ENCODE results near the gene PXYLP1. TPM values are rescaled to one million over a fixed set of nuclear protein-coding genes. Genes with fewer than 3 reads are reported as not detected.

Gene PXYLP1
- polyA plus RNA-seq, 1 donor from 2014 or later: 109 TPM

DNA sequence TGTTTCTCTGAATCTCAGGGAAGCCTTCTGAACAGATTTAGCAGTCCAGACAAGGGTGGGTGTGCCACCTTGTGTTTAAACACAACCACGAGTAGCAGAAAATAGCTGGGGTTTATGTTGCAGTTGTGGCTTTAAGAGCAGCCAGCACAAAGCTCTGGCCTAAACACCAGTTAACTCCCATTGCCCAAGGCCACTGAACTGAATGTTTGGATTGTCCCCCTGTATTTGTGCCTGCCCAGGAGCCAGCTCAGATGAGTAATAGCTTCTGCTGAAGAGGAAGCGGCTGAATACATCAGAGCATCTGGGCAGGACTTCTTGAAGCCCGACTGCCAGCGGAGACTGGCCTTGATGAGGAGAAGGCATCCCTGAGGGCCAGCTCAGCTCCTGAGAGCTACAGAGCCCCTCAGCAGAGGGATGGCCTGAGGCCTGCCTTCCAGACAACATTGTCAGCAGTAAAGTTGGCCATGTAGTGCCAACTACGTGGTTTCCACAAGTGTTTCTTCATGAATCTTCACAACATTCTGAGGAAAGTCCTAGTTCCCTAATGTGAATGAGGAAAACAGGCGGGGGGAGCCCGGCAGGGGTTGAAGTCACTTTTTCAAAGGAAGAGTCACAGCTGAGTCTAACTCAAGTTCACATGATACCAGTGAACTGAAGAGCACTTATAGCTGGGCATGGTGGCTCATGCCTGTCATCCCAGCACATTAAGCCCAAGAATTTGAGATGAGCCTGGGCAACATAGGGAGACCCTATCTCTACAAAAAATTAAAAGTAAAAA, 70.9 kb downstream of the PXYLP1 start:
- Histone ChIP-seq H4K20me1 (ENCODE audit: insufficient read depth) (no peaks in the 10 kb centered on the region), H3F3A (ENCODE audit: insufficient read depth, low read length, poor library complexity, severe bottlenecking) (no peaks in the 10 kb centered on the region), H3K27me3 (ENCODE audit: insufficient read depth, low read depth, low read length) (no peaks in the 10 kb centered on the region), H3K9me2 (ENCODE audit: insufficient read depth, low read length) (no peaks in the 10 kb centered on the region), H3K9me3 (ENCODE audit: low read length) (no peaks in the 10 kb centered on the region), H3K4me2 (ENCODE audit: low read length) (no peak overlapping the region), H3K27ac (ENCODE audit: low read length) (no peak overlapping the region), H3K9ac (ENCODE audit: low read length) (no peak overlapping the region), H2AFZ (ENCODE audit: low read depth, low read length) (no peak overlapping the region), H3K79me2 (replicated peaks; ENCODE audit: insufficient read depth, low read length) (no peaks in the 10 kb centered on the region), H3K4me3 (ENCODE audit: low read length) (no peak overlapping the region), H3K36me3 (ENCODE audit: insufficient read depth, low read length) (no peaks in the 10 kb centered on the region)
- TF ChIP-seq, protein P1, sequence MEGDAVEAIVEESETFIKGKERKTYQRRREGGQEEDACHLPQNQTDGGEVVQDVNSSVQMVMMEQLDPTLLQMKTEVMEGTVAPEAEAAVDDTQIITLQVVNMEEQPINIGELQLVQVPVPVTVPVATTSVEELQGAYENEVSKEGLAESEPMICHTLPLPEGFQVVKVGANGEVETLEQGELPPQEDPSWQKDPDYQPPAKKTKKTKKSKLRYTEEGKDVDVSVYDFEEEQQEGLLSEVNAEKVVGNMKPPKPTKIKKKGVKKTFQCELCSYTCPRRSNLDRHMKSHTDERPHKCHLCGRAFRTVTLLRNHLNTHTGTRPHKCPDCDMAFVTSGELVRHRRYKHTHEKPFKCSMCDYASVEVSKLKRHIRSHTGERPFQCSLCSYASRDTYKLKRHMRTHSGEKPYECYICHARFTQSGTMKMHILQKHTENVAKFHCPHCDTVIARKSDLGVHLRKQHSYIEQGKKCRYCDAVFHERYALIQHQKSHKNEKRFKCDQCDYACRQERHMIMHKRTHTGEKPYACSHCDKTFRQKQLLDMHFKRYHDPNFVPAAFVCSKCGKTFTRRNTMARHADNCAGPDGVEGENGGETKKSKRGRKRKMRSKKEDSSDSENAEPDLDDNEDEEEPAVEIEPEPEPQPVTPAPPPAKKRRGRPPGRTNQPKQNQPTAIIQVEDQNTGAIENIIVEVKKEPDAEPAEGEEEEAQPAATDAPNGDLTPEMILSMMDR (IDR thresholded peaks at IDR 0.05; ENCODE audit: poor library complexity, severe bottlenecking): no peak
- TF ChIP-seq EZH2 (IDR thresholded peaks at IDR 0.05; ENCODE audit: borderline replicate concordance, insufficient read depth, low read length, poor library complexity, severe bottlenecking) (no peak), EP300 (conservative IDR thresholded peaks at IDR 0.05; ENCODE audit: poor library complexity, severe bottlenecking) (no peak), MXI1 (conservative IDR thresholded peaks at IDR 0.05; ENCODE audit: poor library complexity, severe bottlenecking) (no peak), RAD21 (conservative IDR thresholded peaks at IDR 0.05) (no peak), SMC3 (conservative IDR thresholded peaks at IDR 0.05; ENCODE audit: poor library complexity) (no peak), TAF1 (IDR thresholded peaks at IDR 0.05; ENCODE audit: low read depth) (no peak), REST (IDR thresholded peaks at IDR 0.05; ENCODE audit: borderline replicate concordance) (no peak), POLR2AphosphoS5 (IDR thresholded peaks at IDR 0.05) (no peak)

- Histone ChIP-seq H3K27ac (ENCODE audit: low read length) (no peak overlapping the region), H3K79me2 (replicated peaks; ENCODE audit: insufficient read depth, low read length) (no peaks in the 10 kb centered on the region), H3F3A (ENCODE audit: insufficient read depth, low read length, poor library complexity, severe bottlenecking) (no peaks in the 10 kb centered on the region)
Measured at GRCh38 chr3:141303481-141304223, 72.0 kb downstream of the PXYLP1 start.

More at GRCh38 chr3:141303481-141304223, 72.0 kb downstream of the PXYLP1 start:
- H3K4me2 ChIP-seq (ENCODE audit: low read length): no peak overlapping the region
- no peaks in the 10 kb centered on the region for H4K20me1 ChIP-seq (ENCODE audit: insufficient read depth)
- no peak overlapping the region for H3K9ac ChIP-seq (ENCODE audit: low read length)
- no peaks in the 10 kb centered on the region for H3K27me3 ChIP-seq (ENCODE audit: insufficient read depth, low read depth, low read length)
- no peaks in the 10 kb centered on the region for H3K9me2 ChIP-seq (ENCODE audit: insufficient read depth, low read length)
- H3K4me3 ChIP-seq (ENCODE audit: low read length): no peak overlapping the region
- no peaks in the 10 kb centered on the region for H3K36me3 ChIP-seq (ENCODE audit: insufficient read depth, low read length)
- TF ChIP-seq, protein P1 (IDR thresholded peaks at IDR 0.05; ENCODE audit: poor library complexity, severe bottlenecking): peak; percentile 87
- TF ChIP-seq RAD21 (conservative IDR thresholded peaks at IDR 0.05): peak; percentile 81
- peak; percentile 84 for TF ChIP-seq SMC3 (conservative IDR thresholded peaks at IDR 0.05; ENCODE audit: poor library complexity)
- TF ChIP-seq EZH2 (IDR thresholded peaks at IDR 0.05; ENCODE audit: borderline replicate concordance, insufficient read depth, low read length, poor library complexity, severe bottlenecking): no peak
- H3K9me3 ChIP-seq (ENCODE audit: low read length): no peaks in the 10 kb centered on the region
- H2AFZ ChIP-seq (ENCODE audit: low read depth, low read length): no peak overlapping the region

Measured in neural cell (in vitro differentiated cells).